H1 (cell line): ENCODE results near the gene SPTBN4. TPM values are rescaled to one million over a fixed set of nuclear protein-coding genes. Genes with fewer than 3 reads are reported as not detected.

Experiments
- CTCF ChIA-PET: fragments of 300-600 bp; sonication (Branson Sonifier 250); formaldehyde crosslinking; loops from one replicate; lab custom pipeline; 2021; ENCODE audit not compliant: partially characterized antibody; lab: Charles Lee
- POLR2A ChIA-PET: fragments of 300-600 bp; sonication (Branson Sonifier 250); formaldehyde crosslinking; loops from one replicate; lab custom pipeline; 2021; ENCODE audit warnings: inconsistent platforms; ENCODE audit not compliant: partially characterized antibody; lab: Charles Lee
- DNase-seq, 2 experiments: peaks; one replicate each; pipeline versions ENCODE4 v3.0.0 to v3.0.0-alpha.2; 2010 to 2022; ENCODE audit warnings: low spot score in 2 of 2, low read depth in 1 of 2, mixed read lengths in 1 of 2
- FAIRE-seq: peaks from 2 replicates; lab custom pipeline; 2011; peaks lifted over from hg19 to GRCh38; lab: Jason Lieb, UNC
- H2AFZ ChIP-seq: 2 replicates; pipeline ENCODE4 v1.8.1; 2012; ENCODE audit warnings: low read length, inconsistent platforms
- H2AK5ac ChIP-seq: 2 replicates; pipeline ENCODE4 v1.6.1; 2013; ENCODE audit warnings: low read depth, low read length
- H2BK120ac ChIP-seq: replicated peaks from 2 replicates; pipeline ENCODE3; 2013; ENCODE audit warnings: low read depth, low read length, inconsistent platforms
- H2BK12ac ChIP-seq: 2 replicates; pipeline ENCODE4 v1.6.1; 2013; ENCODE audit warnings: low read depth, low read length
- H2BK15ac ChIP-seq: 2 replicates; pipeline ENCODE4 v1.6.1; 2013; ENCODE audit warnings: low read length
- H2BK20ac ChIP-seq: 2 replicates; pipeline ENCODE4 v1.6.1; 2013; ENCODE audit warnings: low read length
- H2BK5ac ChIP-seq: 2 replicates; pipeline ENCODE4 v1.6.1; 2013; ENCODE audit warnings: low read depth, low read length
- H3K14ac ChIP-seq: 2 replicates; pipeline ENCODE4 v1.6.1; 2013; ENCODE audit warnings: inconsistent platforms; ENCODE audit not compliant: insufficient read length
- H3K18ac ChIP-seq: 2 replicates; pipeline ENCODE4 v1.6.1; 2013; ENCODE audit warnings: low read length; ENCODE audit errors: extremely low read depth
- H3K23ac ChIP-seq: 2 replicates; pipeline ENCODE4 v1.6.1; 2013; ENCODE audit warnings: inconsistent platforms; ENCODE audit not compliant: insufficient read length
- H3K23me2 ChIP-seq: 2 replicates; pipeline ENCODE4 v1.6.1; 2013; ENCODE audit warnings: low read depth, low read length
- H3K27ac ChIP-seq: 2 replicates; pipeline ENCODE4 v1.6.1; 2011; ENCODE audit warnings: low read depth, low read length, inconsistent platforms
- H3K27me3 ChIP-seq, 4 experiments: replicated peaks in 1 of 4; 1 replicate in 1 of 4; 2 replicates in 3 of 4; pipeline versions ENCODE4 v1.6.1 to v1.8.1; 2011 to 2013; ENCODE audit warnings: low read length in 3 of 4, mild to moderate bottlenecking in 3 of 4, inconsistent platforms in 2 of 4, mixed read lengths in 2 of 4, moderate library complexity in 1 of 4; ENCODE audit not compliant: control insufficient read depth in 3 of 4, insufficient read depth in 3 of 4; ENCODE audit errors: extremely low read depth in 1 of 4
- H3K36me3 ChIP-seq, 4 experiments: 2 replicates each; pipeline versions ENCODE4 v1.6.1 to v1.8.1; 2011 to 2013; ENCODE audit warnings: mild to moderate bottlenecking in 4 of 4, low read length in 3 of 4, moderate library complexity in 2 of 4, control low read depth in 1 of 4, inconsistent platforms in 1 of 4; ENCODE audit not compliant: insufficient read depth in 4 of 4, control insufficient read depth in 2 of 4
- H3K4ac ChIP-seq: replicated peaks from 2 replicates; pipeline ENCODE3; 2013; ENCODE audit warnings: low read length, low read depth, mixed read lengths, inconsistent platforms; ENCODE audit not compliant: insufficient read length
- H3K4me1 ChIP-seq, 4 experiments: replicated peaks in 1 of 4; 1 replicate in 1 of 4; 2 replicates in 3 of 4; pipeline versions ENCODE4 v1.6.1 to v1.8.1; 2011 to 2013; ENCODE audit warnings: low read length in 3 of 4, inconsistent platforms in 2 of 4, mixed read lengths in 1 of 4; ENCODE audit not compliant: insufficient read depth in 4 of 4, control insufficient read depth in 3 of 4
- H3K4me2 ChIP-seq, 2 experiments: 2 replicates each; pipeline versions ENCODE4 v1.6.1 to v1.8.1; 2011 to 2013; ENCODE audit warnings: low read depth in 2 of 2, low read length in 2 of 2, control low read depth in 1 of 2, inconsistent platforms in 1 of 2, mild to moderate bottlenecking in 1 of 2; ENCODE audit not compliant: insufficient read depth in 1 of 2
- H3K4me3 ChIP-seq, 4 experiments: fragments of 200-600, 300-600 bp in 1 of 4; sonication (generic), shearing (Covaris generic), sonication (Bioruptor Twin) in 1 of 4; 2 replicates each; pipeline versions ENCODE4 v1.5.1 to v1.8.1; 2011 to 2016; ENCODE audit warnings: low read length in 4 of 4, low read depth in 3 of 4, control low read depth in 2 of 4, inconsistent platforms in 2 of 4, mild to moderate bottlenecking in 2 of 4, mixed read lengths in 1 of 4, moderate library complexity in 1 of 4; ENCODE audit not compliant: insufficient read depth in 2 of 4; ENCODE audit errors: extremely low read depth in 1 of 4
- H3K56ac ChIP-seq: replicated peaks from 2 replicates; pipeline ENCODE3; 2013; ENCODE audit warnings: low read depth, mild to moderate bottlenecking, mixed read lengths, low read length, inconsistent platforms; ENCODE audit not compliant: insufficient read length
- H3K79me1 ChIP-seq: 2 replicates; pipeline ENCODE4 v1.6.1; 2013; ENCODE audit warnings: low read depth, low read length, control low read depth
- H3K79me2 ChIP-seq, 2 experiments: 2 replicates each; pipeline versions ENCODE4 v1.6.1 to v1.8.1; 2012 to 2013; ENCODE audit warnings: low read length in 2 of 2, mild to moderate bottlenecking in 2 of 2, inconsistent platforms in 1 of 2; ENCODE audit not compliant: insufficient read depth in 2 of 2, control insufficient read depth in 1 of 2
- H3K9ac ChIP-seq, 4 experiments: replicated peaks in 1 of 4; 1 replicate in 1 of 4; 2 replicates in 3 of 4; pipeline versions ENCODE4 v1.6.1 to v1.8.1; 2011 to 2013; ENCODE audit warnings: low read depth in 3 of 4, low read length in 3 of 4, control low read depth in 2 of 4, mild to moderate bottlenecking in 2 of 4, moderate library complexity in 2 of 4, inconsistent platforms in 1 of 4; ENCODE audit errors: extremely low read depth in 1 of 4
- H3K9me3 ChIP-seq, 2 experiments: 2 replicates each; pipeline versions ENCODE4 v1.6.1 to v1.8.1; 2012 to 2013; ENCODE audit warnings: mild to moderate bottlenecking in 2 of 2, moderate library complexity in 2 of 2, control low read depth in 1 of 2, inconsistent platforms in 1 of 2, low read depth in 1 of 2, low read length in 1 of 2, mixed read lengths in 1 of 2; ENCODE audit not compliant: insufficient read depth in 2 of 2
- H4K20me1 ChIP-seq, 2 experiments: replicated peaks in 1 of 2; 2 replicates each; pipeline versions ENCODE3 to v1.8.1; 2011 to 2013; ENCODE audit warnings: inconsistent platforms in 2 of 2, low read length in 2 of 2, mild to moderate bottlenecking in 1 of 2; ENCODE audit not compliant: insufficient read depth in 2 of 2, control insufficient read depth in 1 of 2
- H4K5ac ChIP-seq: 2 replicates; pipeline ENCODE4 v1.6.1; 2013; ENCODE audit warnings: low read length, low read depth, mixed read lengths, inconsistent platforms; ENCODE audit not compliant: insufficient read length
- H4K8ac ChIP-seq: 2 replicates; pipeline ENCODE4 v1.8.0; 2013; ENCODE audit warnings: mild to moderate bottlenecking, moderate library complexity, low read length, inconsistent platforms; ENCODE audit not compliant: insufficient read depth; ENCODE audit errors: extremely low read depth
- H4K91ac ChIP-seq: replicated peaks from 2 replicates; pipeline ENCODE3; 2013; ENCODE audit warnings: low read length, mixed read lengths, inconsistent platforms; ENCODE audit not compliant: insufficient read length
- BRCA1 ChIP-seq: IDR thresholded peaks from 2 replicates; pipeline ENCODE4 v1.6.1; 2012; ENCODE audit warnings: low read depth, low read length, improper control_type of control experiment
- CEBPB ChIP-seq: IDR thresholded peaks from 2 replicates; pipeline ENCODE4 v1.6.1; 2012; ENCODE audit warnings: low read depth, low read length
- E2F6 ChIP-seq: IDR thresholded peaks from 2 replicates; pipeline ENCODE4 v1.6.1; 2012; ENCODE audit warnings: inconsistent platforms
- EGR1 ChIP-seq: IDR thresholded peaks from 2 replicates; pipeline ENCODE4 v1.6.1; 2011; ENCODE audit warnings: low read depth, low read length, borderline replicate concordance
- FOSL1 ChIP-seq: IDR thresholded peaks from 2 replicates; pipeline ENCODE4 v1.6.1; 2011; ENCODE audit warnings: mild to moderate bottlenecking, low read depth, low read length, moderate library complexity; ENCODE audit not compliant: insufficient read depth
- GTF2F1 ChIP-seq: IDR thresholded peaks from 2 replicates; pipeline ENCODE4 v1.6.1; 2012; ENCODE audit warnings: low read depth, low read length, improper control_type of control experiment, borderline replicate concordance
- HDAC2 ChIP-seq, 2 experiments: fragments of 300-600 bp in 1 of 2; sonication (generic) in 1 of 2; IDR thresholded peaks; 2 replicates each; pipeline ENCODE4 v1.6.1; 2011 to 2012; ENCODE audit warnings: low read depth in 2 of 2, low read length in 2 of 2, mild to moderate bottlenecking in 2 of 2, moderate library complexity in 2 of 2, borderline replicate concordance in 1 of 2, inconsistent platforms in 1 of 2
- POU5F1 ChIP-seq: IDR thresholded peaks from 2 replicates; pipeline ENCODE4 v1.6.1; 2011; ENCODE audit warnings: low read depth, mild to moderate bottlenecking, low read length, moderate library complexity
- SIRT6 ChIP-seq: IDR thresholded peaks from one replicate; pipeline ENCODE4 v1.7.1; 2012; ENCODE audit warnings: low read length, inconsistent platforms
- TAF1 ChIP-seq: IDR thresholded peaks from 2 replicates; pipeline ENCODE4 v1.6.1; 2011; ENCODE audit warnings: mild to moderate bottlenecking, low read depth, low read length
- USF2 ChIP-seq: IDR thresholded peaks from 2 replicates; pipeline ENCODE4 v1.6.1; 2011; ENCODE audit warnings: low read length, improper control_type of control experiment
- YY1 ChIP-seq: IDR thresholded peaks from 2 replicates; pipeline ENCODE4 v1.6.1; 2011; ENCODE audit warnings: low read depth, mild to moderate bottlenecking, low read length
- ZNF274 ChIP-seq: IDR thresholded peaks from 2 replicates; pipeline ENCODE4 v1.7.0; 2012; ENCODE audit warnings: low read length, borderline replicate concordance; ENCODE audit errors: extremely low read depth
- WGBS, 2 experiments: shearing (Covaris generic) in 1 of 2; methylation state at CpG; one replicate each; pipeline versions ENCODE4 v1.1.6 to v1.1.7; 2013 to 2015; ENCODE audit warnings: low lambda C conversion rate in 2 of 2, mixed read lengths in 2 of 2, inconsistent platforms in 1 of 2, low coverage in 1 of 2, missing lambda C conversion rate in 1 of 2; ENCODE audit not compliant: insufficient replicate concordance in 2 of 2, insufficient coverage in 1 of 2, insufficient read length in 1 of 2; ENCODE audit errors: extremely low coverage in 1 of 2, missing lambda C conversion rate in 1 of 2; 5-methylcytosine and 5-hydroxymethylcytosine counted together
- polyA plus RNA-seq, 7 experiments: library from polyadenylated mRNA; depleted of rRNA in 3 of 7; stranded (reverse) in 5 of 7; unstranded in 2 of 7; fragments of >200 nt in 5 of 7; fragments of 200-250 nt in 2 of 7; gene quantifications; 1 replicate in 5 of 7; 2 replicates in 1 of 7; 4 replicates in 1 of 7; pipeline versions ENCODE4 v1.2.1 to v1.2.3, GENCODE V29; 2011 to 2013; ENCODE audit warnings: missing spikeins in 2 of 7, mixed read lengths in 2 of 7
- total RNA-seq: library from RNA; stranded (reverse); fragmentation: NEBNext Ultra II Directional; extraction: Animal tissue kit (Norgen Biotek cat#: 25700); gene quantifications from 2 replicates; pipeline ENCODE4 v1.2.1, GENCODE V29; 2021

The SPTBN4 gene
- total and polyA plus RNA-seq, 2 of the 8 experiments (the other 6 are each of a cell fraction or from before 2014, with no cell fraction given): 1.9 to 3.0 TPM

- Histone ChIP-seq H4K20me1 (peaks cover 0 to 7% of the 10 kb centered on the region in 2 experiments), H2BK20ac (no peak overlapping the region), H2AK5ac (no peak overlapping the region), H2BK120ac (no peak overlapping the region), H3K79me2 (no peaks in the 10 kb centered on the region), H3K23me2 (no peaks in the 10 kb centered on the region; the same call in 1 of the 2 replicates), H3K56ac (no peak overlapping the region), H2AFZ (no peak overlapping the region), H4K8ac (no peak overlapping the region), H3K27me3 (no peaks in the 10 kb centered on the region), H3K4me1 (no peaks in the 10 kb centered on the region), H4K91ac (no peak overlapping the region), H3K18ac (no peak overlapping the region), H3K9me3 (no peaks in the 10 kb centered on the region), H3K79me1 (no peaks in the 10 kb centered on the region), H3K36me3 (peaks cover 2 to 29% (median 18%) of the 10 kb centered on the region in 4 experiments; a peak in 7 of 8 replicates), H3K4me2 (no peak overlapping the region), H3K27ac (no peak overlapping the region), H3K9ac (no peak overlapping the region), H3K23ac (no peak overlapping the region), H2BK5ac (no peak overlapping the region), H3K14ac (no peak overlapping the region), H3K4ac (no peak overlapping the region), H2BK12ac (no peak overlapping the region), H2BK15ac (no peak overlapping the region), H3K4me3 (no peak overlapping the region), H4K5ac (no peak overlapping the region)
- no peak for DNase-seq
- ChIA-PET CTCF (interaction anchor here (0.7 to 3.1 kb wide), 6 partner anchors 9 to 48 kb away, joined by 3 to 12 read pairs (median 4); no protein-coding TSS in a partner anchor), POLR2A (interaction anchor here (1.5 kb wide), 1 partner anchor 8 kb away, joined by 4 read pairs; no protein-coding TSS in a partner anchor)
- FAIRE-seq: no peak
- WGBS, 2 experiments: 90% methylated on average over 2 of the region's 2 CpGs; no CpG with 5 or more reads in 1 of the 2 experiments
- no peak for TF ChIP-seq SIRT6
- TF ChIP-seq EGR1: no peak
- TF ChIP-seq FOSL1: no peak
- TF ChIP-seq TAF1: no peak
- no peak for TF ChIP-seq YY1
- TF ChIP-seq CEBPB: no peak
- TF ChIP-seq ZNF274: no peak
- TF ChIP-seq POU5F1: no peak
- no peak for TF ChIP-seq HDAC2 (IDR thresholded peaks at IDR 0.05; ENCODE audit: borderline replicate concordance in 1 of 2, low read depth in 2 of 2, low read length in 2 of 2)
- TF ChIP-seq BRCA1: no peak
- no peak for TF ChIP-seq USF2
- no peak for TF ChIP-seq GTF2F1
- no peak for TF ChIP-seq E2F6
Measured at GRCh38 chr19:40585982-40586422, 119.2 kb downstream of the SPTBN4 start.
